GM08714 (cell line): ENCODE results near the gene NDUFAF3.

Source experiments
- H3K4me3 ChIP-seq: fragments of 200-500 bp; sonication (Bioruptor generic); 2 replicates; pipeline ENCODE4 v1.5.1; 2014; ENCODE audit warnings: mild to moderate bottlenecking, low read length, inconsistent platforms
- ZNF274 ChIP-seq: IDR thresholded peaks from 2 replicates; pipeline ENCODE4 v1.6.1; 2012; ENCODE audit warnings: mild to moderate bottlenecking, low read depth, low read length

NDUFAF3 gene

GRCh38 chr3:49019941-49020329 is 2.0 kb upstream of the NDUFAF3 start:
- TF ChIP-seq ZNF274 = no peak
- peak overlapping the region; percentile 64 for H3K4me3 ChIP-seq

GRCh38 chr3:49020330-49021212 is 1.4 kb upstream of the NDUFAF3 start:
- peak overlapping the region; percentile 64 for H3K4me3 ChIP-seq
- TF ChIP-seq ZNF274 = no peak

GRCh38 chr3:49021213-49021812 is 608 bp upstream of the NDUFAF3 start:
- no peak for TF ChIP-seq ZNF274
- peak overlapping the region; percentile 77 for H3K4me3 ChIP-seq

GRCh38 chr3:49022688-49023171 is 809 bp downstream of the NDUFAF3 start:
- TF ChIP-seq ZNF274 = no peak
- peak overlapping the region; percentile 77 for H3K4me3 ChIP-seq

- H3K4me3 ChIP-seq = no peak overlapping the region
- TF ChIP-seq ZNF274 = no peak
Measured at GRCh38 chr3:49023775-49024174, 1.9 kb downstream of the NDUFAF3 start.

GRCh38 chr3:49024449-49024848 is 2.5 kb downstream of the NDUFAF3 start:
- TF ChIP-seq ZNF274 = no peak
- H3K4me3 ChIP-seq = no peak overlapping the region

GRCh38 chr3:49025005-49025792 is 3.3 kb downstream of the NDUFAF3 start:
- TF ChIP-seq ZNF274 = no peak
- no peak overlapping the region for H3K4me3 ChIP-seq

- no peak for TF ChIP-seq ZNF274
- no peak overlapping the region for H3K4me3 ChIP-seq
Measured at GRCh38 chr3:49025793-49026520, 4.0 kb downstream of the NDUFAF3 start.

- H3K4me3 ChIP-seq = no peak overlapping the region
- no peak for TF ChIP-seq ZNF274
Measured at GRCh38 chr3:49026536-49026935, 4.6 kb downstream of the NDUFAF3 start.

- peak overlapping the region; percentile 77; the same call in 1 of the 2 replicates for H3K4me3 ChIP-seq
Measured at GRCh38 chr3:49027634-49028033, 5.7 kb downstream of the NDUFAF3 start.

GRCh38 chr3:49028298-49028672 is 6.4 kb downstream of the NDUFAF3 start:
- H3K4me3 ChIP-seq = peak overlapping the region; percentile 77
- TF ChIP-seq ZNF274 = no peak

More at GRCh38 chr3:49027634-49028033, 5.7 kb downstream of the NDUFAF3 start:
- TF ChIP-seq ZNF274 = no peak

- peak within 1 kb of the TSS; percentile 77 for H3K4me3 ChIP-seq
- no peak for TF ChIP-seq ZNF274
Measured at GRCh38 chr3:49028673-49029562, 7.0 kb downstream of the NDUFAF3 start, which contains the start of gene IMPDH2. TSS of gene IMPDH2 (minus strand) at chr3:49029398. CDS start at chr3:49029350, 48 bp downstream.

- no peak for TF ChIP-seq ZNF274
- no peak overlapping the region for H3K4me3 ChIP-seq
Measured at GRCh38 chr3:49029563-49029884, 7.6 kb downstream of the NDUFAF3 start.
